Measurements from ENCODE around the gene EIF6. TPM values are rescaled to one million over a fixed set of nuclear protein-coding genes. Genes with fewer than 3 reads are reported as not detected.
"Not testable (repeated sequence)": the region's sequence is repeated elsewhere in the genome, so short reads cannot be mapped to it uniquely, and the experiment has no call there.

Gene EIF6
- total and polyA plus RNA-seq, 10 donors, result 50.5 to 121 (median 68.0) TPM

- intact Hi-C loops (cut with DNase I; ENCODE audit: low total_unique reads), result no loop called here
- Histone ChIP-seq H3K4me3 (no peak overlapping the region), H3K36me3 (peaks cover 0 to 42% (median 3%) of the 10 kb centered on the region in 6 donors), H3K27ac (no peak overlapping the region), H3K27me3 (replicated peaks in 1 of 7) (no peaks in the 10 kb centered on the region), H3K4me1 (no peaks in the 10 kb centered on the region), H3K9me3 (no peaks in the 10 kb centered on the region)
- no peak for DNase-seq
- no peak for TF ChIP-seq POLR2AphosphoS5 (IDR thresholded peaks at IDR 0.05)
- TF ChIP-seq CTCF (IDR thresholded peaks at IDR 0.05 in 8 of 11, conservative IDR thresholded peaks at IDR 0.05 in 3 of 11), result no peak
- no peak for TF ChIP-seq POLR2A (IDR thresholded peaks at IDR 0.05)
- WGBS, 5 donors, result 86 to 98% (median 89%) methylated on average over 5 of the region's 5 CpGs
Measured at GRCh38 chr20:35317416-35318210, 33.0 kb upstream of the EIF6 start.

GRCh38 chr20:35316086-35316485 lies 31.5 kb upstream of the EIF6 start:
- no peak overlapping the region for H3K27ac ChIP-seq
- no peaks in the 10 kb centered on the region for H3K4me1 ChIP-seq
- WGBS, 5 donors, result 90 to 97% (median 93%) methylated on average over 2 of the region's 2 CpGs
- H3K27me3 ChIP-seq (replicated peaks in 1 of 7), result no peaks in the 10 kb centered on the region
- no peaks in the 10 kb centered on the region for H3K9me3 ChIP-seq
- no peak overlapping the region for H3K4me3 ChIP-seq
- intact Hi-C loops (cut with DNase I; ENCODE audit: low total_unique reads), result no loop called here
- H3K36me3 ChIP-seq, result peaks cover 0 to 44% (median 5%) of the 10 kb centered on the region in 6 donors
- TF ChIP-seq POLR2AphosphoS5 (IDR thresholded peaks at IDR 0.05) (no peak), POLR2A (IDR thresholded peaks at IDR 0.05) (no peak), CTCF (IDR thresholded peaks at IDR 0.05 in 8 of 11, conservative IDR thresholded peaks at IDR 0.05 in 3 of 11) (no peak)
- DNase-seq, result no peak

- H3K4me1 ChIP-seq; H3K4me3 ChIP-seq; H3K9me3 ChIP-seq; H3K27me3 ChIP-seq (replicated peaks in 1 of 7); H3K27ac ChIP-seq; intact Hi-C loops (cut with DNase I; ENCODE audit: low total_unique reads); DNase-seq: not testable (repeated sequence)
- 87 to 96% (median 94%) methylated on average over 7 of the region's 7 CpGs for WGBS, 5 donors
- H3K36me3 ChIP-seq, result peaks cover 0 to 43% (median 5%) of the 10 kb centered on the region in 6 donors
Measured at GRCh38 chr20:35315632-35316020, 31.1 kb upstream of the EIF6 start.

GRCh38 chr20:35314816-35315631 lies 30.5 kb upstream of the EIF6 start:
- intact Hi-C loops (cut with DNase I; ENCODE audit: low total_unique reads), result no loop called here
- no peak for DNase-seq
- H3K4me1 ChIP-seq, result no peaks in the 10 kb centered on the region
- peaks cover 0 to 46% (median 5%) of the 10 kb centered on the region in 6 donors for H3K36me3 ChIP-seq
- no peak overlapping the region for H3K4me3 ChIP-seq
- no peak for TF ChIP-seq CTCF (IDR thresholded peaks at IDR 0.05 in 8 of 11, conservative IDR thresholded peaks at IDR 0.05 in 3 of 11)
- no peak for TF ChIP-seq POLR2A (IDR thresholded peaks at IDR 0.05)
- TF ChIP-seq POLR2AphosphoS5 (IDR thresholded peaks at IDR 0.05), result no peak
- WGBS, 5 donors, result 64 to 70% (median 64%) methylated on average over 3 of the region's 3 CpGs
- no peaks in the 10 kb centered on the region for H3K9me3 ChIP-seq
- H3K27ac ChIP-seq, result no peak overlapping the region
- H3K27me3 ChIP-seq (replicated peaks in 1 of 7), result no peaks in the 10 kb centered on the region
